Trophoblast cell (in vitro differentiated cells and primary cell): ENCODE measurements around the gene ZNF518A.
A peak's percentile ranks its signal among the peaks of the same experiment; 100 is the strongest.

ENCODE experiments used
- DNase-seq, 2 donors: peaks; one replicate each; pipeline ENCODE4 v3.0.0-alpha.2; 2016
- H2AFZ ChIP-seq: 2 replicates; pipeline ENCODE4 v1.6.1; 2013; ENCODE audit warnings: low read length, moderate library complexity, mild to moderate bottlenecking; ENCODE audit not compliant: insufficient read depth, poor library complexity
- H2AK5ac ChIP-seq: 2 replicates; pipeline ENCODE4 v1.6.1; 2013; ENCODE audit warnings: mild to moderate bottlenecking, low read length
- H2BK120ac ChIP-seq: 2 replicates; pipeline ENCODE4 v1.6.1; 2013; ENCODE audit warnings: low read length, mild to moderate bottlenecking, moderate library complexity; ENCODE audit not compliant: insufficient read depth, poor library complexity
- H2BK12ac ChIP-seq: 2 replicates; pipeline ENCODE4 v1.6.1; 2013; ENCODE audit warnings: mild to moderate bottlenecking, low read length, moderate library complexity
- H2BK5ac ChIP-seq: 2 replicates; pipeline ENCODE4 v1.6.1; 2013; ENCODE audit warnings: low read length, low read depth, moderate library complexity, mild to moderate bottlenecking; ENCODE audit not compliant: poor library complexity
- H3K14ac ChIP-seq: 2 replicates; pipeline ENCODE4 v1.6.1; 2013; ENCODE audit warnings: mild to moderate bottlenecking, low read length
- H3K18ac ChIP-seq: 2 replicates; pipeline ENCODE4 v1.6.1; 2013; ENCODE audit warnings: mild to moderate bottlenecking, low read length
- H3K23ac ChIP-seq: 2 replicates; pipeline ENCODE4 v1.6.1; 2013; ENCODE audit warnings: low read length
- H3K27ac ChIP-seq: 2 replicates; pipeline ENCODE4 v1.5.1; 2013; ENCODE audit warnings: low read depth, mild to moderate bottlenecking, inconsistent platforms, low read length, moderate library complexity
- H3K27me3 ChIP-seq: 2 replicates; pipeline ENCODE4 v1.6.1; 2013; ENCODE audit warnings: inconsistent platforms, mild to moderate bottlenecking, low read length, moderate library complexity; ENCODE audit not compliant: insufficient read depth
- H3K36me3 ChIP-seq, 2 experiments: 1 replicate in 1 of 2; 2 replicates in 1 of 2; pipeline ENCODE4 v1.6.1; 2013; ENCODE audit warnings: low read length in 2 of 2, mild to moderate bottlenecking in 2 of 2, moderate library complexity in 1 of 2; ENCODE audit not compliant: insufficient read depth in 2 of 2, control insufficient read depth in 1 of 2
- H3K4ac ChIP-seq: 2 replicates; pipeline ENCODE4 v1.6.1; 2013; ENCODE audit warnings: low read depth, mild to moderate bottlenecking, low read length, moderate library complexity
- H3K4me1 ChIP-seq, 2 experiments: 1 replicate in 1 of 2; 2 replicates in 1 of 2; pipeline ENCODE4 v1.6.1; 2013; ENCODE audit warnings: low read length in 2 of 2, mild to moderate bottlenecking in 2 of 2, moderate library complexity in 1 of 2; ENCODE audit not compliant: insufficient read depth in 2 of 2, control insufficient read depth in 1 of 2
- H3K4me2 ChIP-seq: 2 replicates; pipeline ENCODE4 v1.6.1; 2013; ENCODE audit warnings: inconsistent platforms, mild to moderate bottlenecking, low read length, moderate library complexity
- H3K4me3 ChIP-seq: 2 replicates; pipeline ENCODE4 v1.5.1; 2013; ENCODE audit warnings: mild to moderate bottlenecking, low read depth, low read length, inconsistent platforms
- H3K79me1 ChIP-seq: one replicate; pipeline ENCODE4 v1.6.1; 2013; ENCODE audit warnings: low read length
- H3K79me2 ChIP-seq: 2 replicates; pipeline ENCODE4 v1.6.1; 2013; ENCODE audit warnings: low read length, mild to moderate bottlenecking; ENCODE audit not compliant: control insufficient read depth, insufficient read depth, poor library complexity
- H3K9ac ChIP-seq: 2 replicates; pipeline ENCODE4 v1.6.1; 2013; ENCODE audit warnings: mild to moderate bottlenecking, low read length
- H3K9me3 ChIP-seq: 2 replicates; pipeline ENCODE4 v1.6.1; 2013; ENCODE audit warnings: low read depth, mild to moderate bottlenecking, control low read depth, inconsistent platforms, low read length; ENCODE audit not compliant: insufficient read depth
- H4K12ac ChIP-seq: 2 replicates; pipeline ENCODE4 v1.6.1; 2013; ENCODE audit warnings: low read depth, mild to moderate bottlenecking, low read length, moderate library complexity
- H4K8ac ChIP-seq: 2 replicates; pipeline ENCODE4 v1.6.1; 2013; ENCODE audit warnings: low read depth, mild to moderate bottlenecking, low read length, moderate library complexity
- H4K91ac ChIP-seq: one replicate; pipeline ENCODE4 v1.6.1; 2013; ENCODE audit warnings: low read depth, mild to moderate bottlenecking, low read length, moderate library complexity
- WGBS: extraction: QIAGEN DNeasy Blood & Tissue Kit; methylation state at CpG from one replicate; pipeline ENCODE4 v1.1.7; 2013; ENCODE audit warnings: missing lambda C conversion rate; ENCODE audit not compliant: insufficient read length, insufficient coverage; ENCODE audit errors: extremely low coverage; 5-methylcytosine and 5-hydroxymethylcytosine counted together

The ZNF518A gene

DNA sequence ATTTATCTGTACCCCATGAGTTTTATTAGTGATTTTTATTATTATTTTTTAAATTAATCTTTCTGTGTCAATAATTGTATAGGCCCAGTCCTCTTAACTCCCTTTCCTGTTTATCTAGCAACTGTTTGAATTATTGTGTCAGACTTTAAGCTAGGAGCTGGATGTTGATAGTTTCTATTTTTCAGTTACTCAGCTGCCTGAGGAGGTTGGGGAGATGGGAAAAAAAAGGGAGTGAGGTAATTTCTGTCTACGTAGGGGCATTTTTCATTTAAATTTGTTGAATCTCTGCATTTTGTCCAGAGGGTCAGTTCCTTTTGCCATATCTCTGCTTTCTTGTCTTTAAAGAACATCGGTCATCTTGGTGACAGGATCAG lies 5.0 kb upstream of the ZNF518A start:
- no peak for DNase-seq
- Histone ChIP-seq H2BK12ac (no peak overlapping the region), H2BK5ac (no peak overlapping the region), H3K9ac (no peak overlapping the region), H3K27ac (no peak overlapping the region), H3K14ac (no peak overlapping the region), H3K4me3 (no peak overlapping the region), H3K79me2 (peaks cover 5% of the 10 kb centered on the region), H2BK120ac (no peak overlapping the region), H3K9me3 (no peaks in the 10 kb centered on the region), H3K23ac (no peak overlapping the region), H3K4me1 (peaks cover 3% of the 10 kb centered on the region in 2 experiments), H4K8ac (no peak overlapping the region), H4K91ac (no peak overlapping the region), H3K36me3 (no peaks in the 10 kb centered on the region), H3K27me3 (no peaks in the 10 kb centered on the region), H2AK5ac (no peak overlapping the region), H3K4me2 (no peak overlapping the region), H3K79me1 (peaks cover 14% of the 10 kb centered on the region), H4K12ac (no peak overlapping the region), H2AFZ (no peak overlapping the region), H3K4ac (no peak overlapping the region), H3K18ac (no peak overlapping the region)
- no CpG with 5 or more reads among the region's 2 CpGs for WGBS

DNA sequence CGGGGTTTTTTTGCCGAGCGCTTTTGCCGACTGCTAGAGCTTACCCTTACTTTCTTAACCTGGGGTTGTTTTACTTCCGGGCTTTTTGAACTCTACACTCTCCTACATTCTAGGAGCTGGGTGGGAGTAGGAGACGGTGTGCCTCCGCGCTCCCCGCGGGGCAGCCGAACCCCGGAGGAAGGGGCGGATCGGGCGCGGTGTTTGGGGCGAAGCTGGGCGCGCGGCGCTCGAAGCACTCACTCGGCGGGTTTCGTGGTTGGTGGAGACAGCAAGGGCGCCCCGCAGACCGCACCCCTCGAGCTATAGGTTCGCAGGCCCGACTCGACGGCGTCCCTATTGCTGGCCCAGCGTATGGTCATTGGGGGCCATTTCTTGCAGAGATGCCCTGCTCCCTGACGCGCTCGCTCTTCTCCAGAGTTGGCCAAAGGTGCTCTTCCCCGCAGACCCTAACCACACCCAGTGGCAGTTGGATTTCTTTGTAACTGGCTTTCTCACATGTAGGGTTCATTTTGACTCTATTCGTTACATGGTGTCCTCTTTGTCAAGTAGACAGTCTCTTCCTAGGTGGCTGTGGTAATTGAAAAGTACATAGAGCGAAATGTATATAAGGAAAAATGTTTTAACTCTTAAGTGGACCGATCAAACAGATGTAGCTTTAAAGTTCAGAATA lies 364 bp downstream of the ZNF518A start:
- Histone ChIP-seq H2BK120ac (peak overlapping the region; percentile 98), H3K18ac (peak overlapping the region; percentile 40), H2BK5ac (peak overlapping the region; percentile 99), H4K8ac (peak overlapping the region; percentile 100), H3K79me2 (peaks cover 8% of the 10 kb centered on the region), H3K4me3 (peak overlapping the region; percentile 82), H2BK12ac (no peak overlapping the region), H3K9ac (peak overlapping the region; percentile 96), H4K12ac (peak overlapping the region; percentile 93), H3K9me3 (no peaks in the 10 kb centered on the region), H2AFZ (peak overlapping the region; percentile 89), H3K27ac (peak overlapping the region; percentile 98), H3K4me2 (peak overlapping the region; percentile 75), H3K4ac (peak overlapping the region; percentile 85), H3K36me3 (peaks cover 4 to 7% of the 10 kb centered on the region in 2 experiments), H4K91ac (peak overlapping the region; percentile 97), H3K4me1 (peaks cover 0 to 3% of the 10 kb centered on the region in 2 experiments), H3K79me1 (peaks cover 15% of the 10 kb centered on the region), H2AK5ac (no peak overlapping the region), H3K27me3 (no peaks in the 10 kb centered on the region), H3K14ac (peak overlapping the region; percentile 93), H3K23ac (no peak overlapping the region)
- no CpG with 5 or more reads among the region's 42 CpGs for WGBS
- DNase-seq: peak in 1 of 2 donors; percentile 79

DNA sequence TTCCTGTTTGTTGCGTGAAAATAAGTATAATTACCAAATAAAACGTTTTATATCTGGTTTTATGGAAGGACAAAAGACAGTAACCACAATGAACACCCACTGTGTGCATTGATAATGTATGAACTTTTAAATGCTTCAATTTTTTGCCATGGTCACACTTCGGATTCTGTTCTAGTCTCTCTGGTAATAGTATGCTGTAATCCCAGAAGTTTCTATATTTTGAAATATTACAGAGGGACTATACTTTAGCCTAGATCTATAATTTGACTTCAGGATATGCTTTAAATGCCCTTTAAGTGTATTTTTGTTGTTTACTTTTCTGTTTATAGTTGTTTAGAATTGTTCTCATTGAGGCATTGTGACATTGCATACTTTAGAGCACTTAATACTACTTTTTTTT lies 1.5 kb downstream of the ZNF518A start:
- H2BK5ac ChIP-seq: no peak overlapping the region
- H4K91ac ChIP-seq: no peak overlapping the region
- peaks cover 0 to 3% of the 10 kb centered on the region in 2 experiments for H3K4me1 ChIP-seq
- H3K4ac ChIP-seq: no peak overlapping the region
- H3K27ac ChIP-seq: no peak overlapping the region
- no peak overlapping the region for H3K4me3 ChIP-seq
- no peaks in the 10 kb centered on the region for H3K27me3 ChIP-seq
- H2AFZ ChIP-seq: no peak overlapping the region
- no peak overlapping the region for H3K9ac ChIP-seq
- H3K23ac ChIP-seq: no peak overlapping the region
- no peak overlapping the region for H3K14ac ChIP-seq
- no peak overlapping the region for H3K18ac ChIP-seq
- peaks cover 15% of the 10 kb centered on the region for H3K79me1 ChIP-seq
- H3K79me2 ChIP-seq: peaks cover 8% of the 10 kb centered on the region
- no peak for DNase-seq
- no peak overlapping the region for H2BK12ac ChIP-seq
- H2BK120ac ChIP-seq: no peak overlapping the region
- H4K8ac ChIP-seq: no peak overlapping the region
- H3K4me2 ChIP-seq: no peak overlapping the region
- H2AK5ac ChIP-seq: no peak overlapping the region
- peaks cover 4 to 7% of the 10 kb centered on the region in 2 experiments for H3K36me3 ChIP-seq
- no peaks in the 10 kb centered on the region for H3K9me3 ChIP-seq
- no peak overlapping the region for H4K12ac ChIP-seq
- no CpG with 5 or more reads among the region's 3 CpGs for WGBS

- H2BK5ac ChIP-seq: no peak overlapping the region
- no peak overlapping the region for H3K14ac ChIP-seq
- H2AK5ac ChIP-seq: no peak overlapping the region
- H3K9ac ChIP-seq: no peak overlapping the region
- no peak overlapping the region for H2BK12ac ChIP-seq
- H3K79me2 ChIP-seq: peaks cover 8% of the 10 kb centered on the region
- no peak overlapping the region for H4K12ac ChIP-seq
- no peak overlapping the region for H3K27ac ChIP-seq
- no peak overlapping the region for H3K23ac ChIP-seq
- H3K4ac ChIP-seq: no peak overlapping the region
- H2AFZ ChIP-seq: no peak overlapping the region
- H3K79me1 ChIP-seq: peaks cover 15% of the 10 kb centered on the region
- H3K4me1 ChIP-seq: peaks cover 0 to 3% of the 10 kb centered on the region in 2 experiments
- H4K91ac ChIP-seq: no peak overlapping the region
- H3K36me3 ChIP-seq: peaks cover 5 to 11% of the 10 kb centered on the region in 2 experiments
- no peak overlapping the region for H3K4me3 ChIP-seq
- H3K4me2 ChIP-seq: no peak overlapping the region
- H3K27me3 ChIP-seq: no peaks in the 10 kb centered on the region
- H3K9me3 ChIP-seq: no peaks in the 10 kb centered on the region
- DNase-seq: no peak
- no peak overlapping the region for H2BK120ac ChIP-seq
- H4K8ac ChIP-seq: no peak overlapping the region
- H3K18ac ChIP-seq: no peak overlapping the region
Measured at GRCh38 chr10:96133135-96133534, 3.0 kb downstream of the ZNF518A start.
